BJ (cell line): ENCODE results near the gene ATP5F1E. TPM values are rescaled to one million over a fixed set of nuclear protein-coding genes. Genes with fewer than 3 reads are reported as not detected.

Experiments used
- CTCF ChIA-PET: fragments of 350-600 bp; formaldehyde crosslinking; extraction: SDS; loops from one replicate; lab custom pipeline; 2021; ENCODE audit warnings: antibody characterized with exemption, inconsistent platforms; lab: Yijun Ruan, JAX
- POLR2A ChIA-PET: fragments of 300-600 bp; sonication (Branson Sonifier 250); formaldehyde crosslinking; extraction: SDS; loops from one replicate; lab custom pipeline; 2021; ENCODE audit warnings: antibody characterized with exemption; lab: Charles Lee
- DNase-seq: peaks from one replicate; pipeline ENCODE4 v3.0.0-alpha.2; 2011; ENCODE audit warnings: low read depth
- H3K27me3 ChIP-seq: 2 replicates; pipeline ENCODE4 v1.6.0; 2011; ENCODE audit warnings: low read length; ENCODE audit not compliant: control insufficient read depth, insufficient read depth
- H3K36me3 ChIP-seq: 2 replicates; pipeline ENCODE4 v1.5.1; 2011; ENCODE audit warnings: low read length; ENCODE audit not compliant: control insufficient read depth, insufficient read depth
- H3K4me3 ChIP-seq: 2 replicates; pipeline ENCODE4 v1.5.1; 2011; ENCODE audit warnings: low read depth, mild to moderate bottlenecking, control low read depth, low read length
- CTCF ChIP-seq: IDR thresholded peaks from 2 replicates; pipeline ENCODE4 v1.5.1; 2011; ENCODE audit warnings: low read depth, mild to moderate bottlenecking, control low read depth, inconsistent platforms, low read length, moderate library complexity; ENCODE audit not compliant: insufficient read depth
- polyA plus RNA-seq: library from polyadenylated mRNA; depleted of rRNA; stranded (reverse); fragments of >200 nt; gene quantifications from 2 replicates; pipeline ENCODE4 v1.2.3, GENCODE V29; 2011

ATP5F1E gene
- polyA plus RNA-seq, 1 experiment, result 54.5 TPM

- ChIA-PET POLR2A (interaction anchor here (0.6 kb wide), 1 partner anchor 354 kb away, joined by 4 read pairs; no protein-coding TSS in a partner anchor), CTCF (interaction anchor here (0.8 kb wide), 1 partner anchor 9 kb away, joined by 3 read pairs; no protein-coding TSS in a partner anchor)
- no peak overlapping the region for H3K4me3 ChIP-seq
- no peaks in the 10 kb centered on the region for H3K27me3 ChIP-seq
- H3K36me3 ChIP-seq, result peaks cover 51% of the 10 kb centered on the region
- DNase-seq, result no peak
- TF ChIP-seq CTCF, result no peak
Measured at GRCh38 chr20:58993332-58994248, 38.5 kb downstream of the ATP5F1E start.

GRCh38 chr20:58992911-58993310 lies 39.2 kb downstream of the ATP5F1E start:
- no peak for TF ChIP-seq CTCF
- DNase-seq, result no peak
- ChIA-PET CTCF (interaction anchor here (0.8 kb wide), 1 partner anchor 8 kb away, joined by 3 read pairs; no protein-coding TSS in a partner anchor), POLR2A (interaction anchor here (0.6 kb wide), 1 partner anchor 353 kb away, joined by 4 read pairs; no protein-coding TSS in a partner anchor)
- Histone ChIP-seq H3K4me3 (no peak overlapping the region), H3K27me3 (no peaks in the 10 kb centered on the region), H3K36me3 (peaks cover 58% of the 10 kb centered on the region)

GRCh38 chr20:58991715-58992114 lies 40.4 kb downstream of the ATP5F1E start:
- Histone ChIP-seq H3K27me3 (no peaks in the 10 kb centered on the region), H3K36me3 (peaks cover 58% of the 10 kb centered on the region), H3K4me3 (no peak overlapping the region)
- ChIA-PET POLR2A (no interaction called here), CTCF (no interaction called here)
- TF ChIP-seq CTCF, result no peak
- DNase-seq, result no peak

GRCh38 chr20:58990651-58991445 lies 41.3 kb downstream of the ATP5F1E start:
- no peak for DNase-seq
- ChIA-PET POLR2A (no interaction called here), CTCF (interaction anchor here (1.6 kb wide), 1 partner anchor 10 kb away, joined by 5 read pairs; no protein-coding TSS in a partner anchor)
- TF ChIP-seq CTCF, result no peak
- no peaks in the 10 kb centered on the region for H3K27me3 ChIP-seq
- H3K4me3 ChIP-seq, result no peak overlapping the region
- H3K36me3 ChIP-seq, result peaks cover 55% of the 10 kb centered on the region

- no peak for TF ChIP-seq CTCF
- Histone ChIP-seq H3K36me3 (peaks cover 50% of the 10 kb centered on the region), H3K4me3 (no peak overlapping the region), H3K27me3 (no peaks in the 10 kb centered on the region)
- POLR2A ChIA-PET, result no interaction called here
- no peak for DNase-seq
- CTCF ChIA-PET, result interaction anchor here (1.6 kb wide), 1 partner anchor 12 kb away, joined by 5 read pairs; no protein-coding TSS in a partner anchor
Measured at GRCh38 chr20:58989196-58989595, 42.9 kb downstream of the ATP5F1E start.
